Liver (tissue), 9 donors: ENCODE measurements around the gene PDE10A. TPM values are rescaled to one million over a fixed set of nuclear protein-coding genes. Genes with fewer than 3 reads are reported as not detected.

Experiments used
- DNase-seq: peaks from one replicate; pipeline ENCODE4 v3.0.0-alpha.2; 2017; ENCODE audit warnings: low spot score
- H3K27ac ChIP-seq, 2 donors: one replicate each; pipeline ENCODE4 v1.7.0; 2013; ENCODE audit warnings: inconsistent platforms in 2 of 2, low read length in 2 of 2, control low read depth in 1 of 2, low read depth in 1 of 2, mild to moderate bottlenecking in 1 of 2
- H3K27me3 ChIP-seq, 4 donors: one replicate each; pipeline versions ENCODE4 v1.6.1 to v1.7.0; 2013; ENCODE audit warnings: low read length in 3 of 4, inconsistent platforms in 1 of 4, mild to moderate bottlenecking in 1 of 4, moderate library complexity in 1 of 4; ENCODE audit not compliant: control insufficient read depth in 4 of 4, insufficient read depth in 4 of 4
- H3K36me3 ChIP-seq, 4 donors: one replicate each; pipeline versions ENCODE4 v1.6.1 to v1.7.0; 2013; ENCODE audit warnings: low read length in 3 of 4, mild to moderate bottlenecking in 3 of 4, low read depth in 1 of 4, moderate library complexity in 1 of 4; ENCODE audit not compliant: control insufficient read depth in 4 of 4, insufficient read depth in 3 of 4
- H3K4me1 ChIP-seq, 4 donors: one replicate each; pipeline versions ENCODE4 v1.6.1 to v1.7.0; 2013; ENCODE audit warnings: low read length in 3 of 4, mild to moderate bottlenecking in 3 of 4, moderate library complexity in 1 of 4; ENCODE audit not compliant: control insufficient read depth in 4 of 4, insufficient read depth in 4 of 4
- H3K4me3 ChIP-seq, 3 donors: one replicate each; pipeline versions ENCODE4 v1.6.1 to v1.7.0; 2013; ENCODE audit warnings: low read length in 3 of 3, control low read depth in 1 of 3, low read depth in 1 of 3, mild to moderate bottlenecking in 1 of 3
- H3K9ac ChIP-seq, 2 donors: one replicate each; pipeline ENCODE4 v1.7.0; 2013; ENCODE audit warnings: low read length in 2 of 2, mild to moderate bottlenecking in 2 of 2, moderate library complexity in 2 of 2, control low read depth in 1 of 2, low read depth in 1 of 2
- H3K9me3 ChIP-seq, 4 donors: one replicate each; pipeline versions ENCODE4 v1.6.1 to v1.7.0; 2013; ENCODE audit warnings: low read length in 3 of 4; ENCODE audit not compliant: control insufficient read depth in 4 of 4
- ATF3 ChIP-seq: IDR thresholded peaks from 2 replicates; pipeline ENCODE4 v1.6.1; 2016; ENCODE audit warnings: antibody characterized with exemption
- CTCF ChIP-seq: fragments of 150-350 bp; IDR thresholded peaks from 2 replicates; pipeline ENCODE4 v1.5.1; 2017; ENCODE audit warnings: improper control_type of control experiment, low read depth, low read length; ENCODE audit not compliant: missing input control
- EGR1 ChIP-seq, 2 donors: IDR thresholded peaks; 2 replicates each; pipeline ENCODE4 v1.6.1; 2016 to 2018; ENCODE audit warnings: antibody characterized with exemption in 2 of 2, low read depth in 2 of 2
- FOXA1 ChIP-seq: IDR thresholded peaks from 2 replicates; pipeline ENCODE4 v1.6.1; 2016; ENCODE audit warnings: antibody characterized with exemption
- FOXA2 ChIP-seq: IDR thresholded peaks from 2 replicates; pipeline ENCODE4 v1.6.1; 2016; ENCODE audit warnings: antibody characterized with exemption
- GABPA ChIP-seq, 2 donors: IDR thresholded peaks in 1 of 2; conservative IDR thresholded peaks in 1 of 2; 2 replicates each; pipeline ENCODE4 v1.6.1; 2016; ENCODE audit warnings: antibody characterized with exemption in 2 of 2, mild to moderate bottlenecking in 1 of 2, moderate library complexity in 1 of 2
- HNF4A ChIP-seq, 2 donors: conservative IDR thresholded peaks; 2 replicates each; pipeline ENCODE4 v1.6.1; 2016; ENCODE audit warnings: antibody characterized with exemption in 2 of 2, mild to moderate bottlenecking in 2 of 2
- HNF4G ChIP-seq: IDR thresholded peaks from 2 replicates; pipeline ENCODE4 v1.6.1; 2016; ENCODE audit warnings: antibody characterized with exemption
- JUND ChIP-seq, 2 donors: IDR thresholded peaks; 2 replicates each; pipeline ENCODE4 v1.6.1; 2016; ENCODE audit warnings: antibody characterized with exemption in 2 of 2
- MAX ChIP-seq: IDR thresholded peaks from 2 replicates; pipeline ENCODE4 v1.6.1; 2016; ENCODE audit warnings: antibody characterized with exemption
- NR2F2 ChIP-seq: IDR thresholded peaks from 2 replicates; pipeline ENCODE4 v1.6.1; 2016; ENCODE audit warnings: antibody characterized with exemption
- REST ChIP-seq: IDR thresholded peaks from 2 replicates; pipeline ENCODE4 v1.6.1; 2016; ENCODE audit warnings: antibody characterized with exemption, mild to moderate bottlenecking
- RXRA ChIP-seq, 2 donors: IDR thresholded peaks; 2 replicates each; pipeline ENCODE4 v1.6.1; 2017 to 2018; ENCODE audit warnings: antibody characterized with exemption in 2 of 2, mild to moderate bottlenecking in 1 of 2
- SP1 ChIP-seq: IDR thresholded peaks from 2 replicates; pipeline ENCODE4 v1.6.1; 2018; ENCODE audit warnings: antibody characterized with exemption, mild to moderate bottlenecking
- TAF1 ChIP-seq: conservative IDR thresholded peaks from 2 replicates; pipeline ENCODE4 v1.6.1; 2016; ENCODE audit warnings: antibody characterized with exemption, mild to moderate bottlenecking
- YY1 ChIP-seq: IDR thresholded peaks from 2 replicates; pipeline ENCODE4 v1.6.1; 2016; ENCODE audit warnings: antibody characterized with exemption, mild to moderate bottlenecking
- ZBTB33 ChIP-seq: IDR thresholded peaks from 2 replicates; pipeline ENCODE4 v1.6.1; 2016; ENCODE audit warnings: antibody characterized with exemption
- WGBS: extraction: QIAGEN DNeasy Blood & Tissue Kit; methylation state at CpG from one replicate; pipeline ENCODE4 v1.1.7; 2013; 5-methylcytosine and 5-hydroxymethylcytosine counted together
- polyA plus RNA-seq, 2 donors: library from polyadenylated mRNA; stranded (reverse) in 1 of 2; unstranded in 1 of 2; fragments of 200-250 nt in 1 of 2; fragments of >200 nt in 1 of 2; fragmentation: Nextera tagmentation in 1 of 2; extraction: Ambion mirVana in 1 of 2; gene quantifications; one replicate each; pipeline versions ENCODE4 v1.2.1 to v1.2.3, GENCODE V29; 2013 to 2015
- total RNA-seq, 2 donors: library from RNA; depleted of rRNA; stranded (reverse); fragments of >200 nt; gene quantifications; one replicate each; pipeline ENCODE4 v1.2.3, GENCODE V29; 2014
- donor health status: healthy.
- donor health status: healthy.
- donor health status: healthy.
- donor health status: healthy.
- donor health status: healthy.

The PDE10A gene
- total and polyA plus RNA-seq, 4 donors: 0.20 to 1.7 (median 0.47) TPM

GRCh38 chr6:165458134-165458533 is 204.9 kb downstream of the PDE10A start:
- Histone ChIP-seq H3K36me3 (no peaks in the 10 kb centered on the region), H3K27me3 (peaks cover 0 to 7% (median 1%) of the 10 kb centered on the region in 4 donors), H3K9ac (no peak overlapping the region), H3K9me3 (no peaks in the 10 kb centered on the region), H3K27ac (no peak overlapping the region), H3K4me1 (no peaks in the 10 kb centered on the region), H3K4me3 (no peak overlapping the region)
- TF ChIP-seq YY1: no peak
- no peak for TF ChIP-seq REST
- no peak for TF ChIP-seq ZBTB33
- 61% methylated on average over 6 of the region's 6 CpGs for WGBS
- DNase-seq: no peak

GRCh38 chr6:165456286-165456685 is 206.8 kb downstream of the PDE10A start:
- peaks cover 0 to 7% (median 1%) of the 10 kb centered on the region in 4 donors for H3K27me3 ChIP-seq
- no peak overlapping the region for H3K27ac ChIP-seq
- no peaks in the 10 kb centered on the region for H3K36me3 ChIP-seq
- no peaks in the 10 kb centered on the region for H3K9me3 ChIP-seq
- TF ChIP-seq GABPA (IDR thresholded peaks at IDR 0.05 in 1 of 2, conservative IDR thresholded peaks at IDR 0.05 in 1 of 2) (no peak), HNF4G (no peak), TAF1 (no peak), ATF3 (no peak), RXRA (IDR thresholded peaks at IDR 0.05) (no peak), FOXA1 (no peak), FOXA2 (no peak), SP1 (no peak), MAX (no peak), JUND (IDR thresholded peaks at IDR 0.05) (no peak), HNF4A (conservative IDR thresholded peaks at IDR 0.05) (no peak), REST (no peak), EGR1 (IDR thresholded peaks at IDR 0.05; ENCODE audit: low read depth in 2 of 2) (no peak), ZBTB33 (no peak), NR2F2 (no peak), CTCF (no peak)
- DNase-seq: no peak
- H3K4me1 ChIP-seq: no peaks in the 10 kb centered on the region
- no peak overlapping the region for H3K4me3 ChIP-seq
- no peak overlapping the region for H3K9ac ChIP-seq
- 33% methylated on average over 3 of the region's 3 CpGs for WGBS
